ENCODE data around the gene EPHA5.

The EPHA5 gene

GRCh38 chr4:65670331-65671031 lies at the start of gene EPHA5:
TSS of gene EPHA5 (minus strand) at chr4:65670489. CDS start at chr4:65669742, 747 bp downstream.
- peak; percentile 98 for DNase-seq (ENCODE audit: low read depth, low spot score)

GRCh38 chr4:65719635-65720034 lies 49.3 kb upstream of the EPHA5 start:
- no peak for DNase-seq (ENCODE audit: low read depth, low spot score)

- DNase-seq (ENCODE audit: low read depth, low spot score) = no peak
Observed at GRCh38 chr4:65698631-65699030, 28.3 kb upstream of the EPHA5 start.

- DNase-seq (ENCODE audit: low read depth, low spot score) = no peak
Observed at GRCh38 chr4:65696436-65696835, 26.1 kb upstream of the EPHA5 start.

GRCh38 chr4:65671372-65671771 lies 1.1 kb upstream of the EPHA5 start:
- DNase-seq (ENCODE audit: low read depth, low spot score) = no peak

- DNase-seq (ENCODE audit: low read depth, low spot score) = no peak
Observed at GRCh38 chr4:65670020-65670330, 314 bp downstream of the EPHA5 start.

GRCh38 chr4:65669111-65670019 lies 924 bp downstream of the EPHA5 start:
- DNase-seq (ENCODE audit: low read depth, low spot score) = peak; percentile 67

- peak; percentile 69 for DNase-seq (ENCODE audit: low read depth, low spot score)
Observed at GRCh38 chr4:65668201-65669089, 1.8 kb downstream of the EPHA5 start.

- DNase-seq (ENCODE audit: low read depth, low spot score) = peak; percentile 23
Observed at GRCh38 chr4:65667506-65668041, 2.7 kb downstream of the EPHA5 start.

GRCh38 chr4:65665771-65666523 lies 4.3 kb downstream of the EPHA5 start:
- peak; percentile 71 for DNase-seq (ENCODE audit: low read depth, low spot score)

- peak; percentile 66 for DNase-seq (ENCODE audit: low read depth, low spot score)
Observed at GRCh38 chr4:65661471-65661870, 8.8 kb downstream of the EPHA5 start.

GRCh38 chr4:65658117-65658516 lies 12.2 kb downstream of the EPHA5 start:
- no peak for DNase-seq (ENCODE audit: low read depth, low spot score)

GRCh38 chr4:65656008-65656407 lies 14.3 kb downstream of the EPHA5 start:
- no peak for DNase-seq (ENCODE audit: low read depth, low spot score)

- DNase-seq (ENCODE audit: low read depth, low spot score) = no peak
Observed at GRCh38 chr4:65654976-65655375, 15.3 kb downstream of the EPHA5 start.

- DNase-seq (ENCODE audit: low read depth, low spot score) = no peak
Observed at GRCh38 chr4:65653740-65654361, 16.4 kb downstream of the EPHA5 start.

- no peak for DNase-seq (ENCODE audit: low read depth, low spot score)
Observed at GRCh38 chr4:65651751-65652150, 18.5 kb downstream of the EPHA5 start.

GRCh38 chr4:65651031-65651430 lies 19.3 kb downstream of the EPHA5 start:
- DNase-seq (ENCODE audit: low read depth, low spot score) = no peak

- DNase-seq (ENCODE audit: low read depth, low spot score) = no peak
Observed at GRCh38 chr4:65646136-65646535, 24.2 kb downstream of the EPHA5 start.

- peak; percentile 36 for DNase-seq (ENCODE audit: low read depth, low spot score)
Observed at GRCh38 chr4:65645185-65645584, 25.1 kb downstream of the EPHA5 start.

- no peak for DNase-seq (ENCODE audit: low read depth, low spot score)
Observed at GRCh38 chr4:65635051-65635821, 35.1 kb downstream of the EPHA5 start.

All from astrocyte of the hippocampus (primary cell).